Sciatic nerve (tissue), 2 donors: Measurements from ENCODE around the gene SERPINA3. TPM values are rescaled to one million over a fixed set of nuclear protein-coding genes. Genes with fewer than 3 reads are reported as not detected.

Source experiments
- ATAC-seq: fragments of 200-7000 bp; cut with Tn5 transposase; one replicate; pipeline ENCODE4 v1.9.1; 2020; ENCODE audit warnings: mild to moderate bottlenecking, moderate library complexity
- DNase-seq: peaks from one replicate; pipeline ENCODE4 v3.0.0-alpha.2; 2020; ENCODE audit warnings: low spot score
- intact Hi-C: fragments of 100-400 bp; cut with DNase I; formaldehyde crosslinking; loops from one replicate; pipeline ENCODE4 v1.14.2; 2022
- total RNA-seq: library from RNA; stranded (reverse); fragmentation: NEBNext Ultra II Directional; extraction: Animal tissue kit (Norgen Biotek cat#: 25700); gene quantifications from one replicate; pipeline ENCODE4 v1.2.1, GENCODE V29; 2021
- donor health status: DM: no; HTN: no; CAD: no.
- donor health status: DM: no; HTN: no; CAD: no.

The SERPINA3 gene
- total RNA-seq, 1 donor from 2014 or later = 77.1 TPM

DNA sequence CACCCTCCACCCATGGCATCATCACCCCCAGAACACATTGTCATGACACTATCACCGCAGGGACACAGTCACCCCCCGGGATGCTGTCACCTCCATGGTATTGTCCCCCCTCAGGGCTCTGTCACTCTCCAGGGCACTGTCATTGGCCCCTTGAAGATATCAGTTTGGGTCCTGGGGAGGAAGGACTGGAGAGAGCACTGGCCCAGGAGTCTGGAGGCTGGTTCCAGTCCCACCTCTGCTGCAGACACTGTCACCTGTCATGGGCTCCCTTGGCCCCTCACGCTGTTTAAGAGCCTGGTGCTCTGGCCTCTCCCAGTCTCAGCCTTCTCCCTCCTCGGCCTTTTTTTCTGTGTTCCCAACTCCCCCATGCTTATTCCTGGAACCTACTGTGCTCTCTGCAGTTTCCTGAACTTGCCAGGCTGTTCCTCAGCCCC, 31.9 kb downstream of the SERPINA3 start:
- intact Hi-C loops = no loop called here
- ATAC-seq (no peak), DNase-seq (no peak)

DNA sequence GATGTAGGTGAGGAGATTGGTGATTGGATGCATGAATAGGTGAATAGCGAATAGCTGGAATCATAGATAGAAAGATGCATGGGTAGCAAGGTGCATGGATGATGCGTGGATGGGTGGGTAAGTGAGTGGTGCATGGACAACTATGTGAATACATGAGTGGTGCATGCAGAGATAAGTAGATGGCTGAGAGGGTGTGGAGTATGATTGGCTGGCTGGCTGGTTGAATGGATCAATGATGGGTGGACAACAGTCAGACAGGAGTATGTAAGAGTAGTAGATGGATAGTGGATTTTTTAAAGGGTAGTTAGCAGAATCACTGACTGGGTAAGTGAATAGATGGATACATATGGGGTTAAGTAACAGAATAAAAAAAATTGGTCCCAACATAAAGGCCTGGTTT, 33.9 kb downstream of the SERPINA3 start:
- DNase-seq = no peak

DNA sequence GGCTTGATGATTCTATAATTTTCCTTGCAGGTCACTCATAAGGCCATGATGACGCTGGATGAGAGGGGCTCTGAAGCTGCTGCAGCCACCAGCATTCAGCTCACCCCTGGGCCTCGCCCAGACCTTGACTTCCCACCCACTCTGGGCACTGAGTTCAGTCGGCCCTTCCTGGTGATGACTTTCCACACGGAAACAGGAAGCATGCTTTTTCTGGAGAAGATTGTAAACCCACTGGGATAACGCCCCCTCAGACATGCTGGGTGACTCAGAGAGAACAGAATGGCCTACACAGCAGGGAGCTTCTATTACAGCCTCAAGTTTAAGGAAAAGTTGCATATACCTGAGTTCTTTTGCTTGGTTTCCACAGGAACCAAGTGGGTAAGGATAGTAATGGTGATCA, 34.3 kb downstream of the SERPINA3 start:
- ATAC-seq (no peak), DNase-seq (no peak)
- intact Hi-C loops = no loop called here

More for the DNA sequence above, 33.9 kb downstream of the SERPINA3 start:
- no peak for ATAC-seq
- intact Hi-C loops = no loop called here

DNA sequence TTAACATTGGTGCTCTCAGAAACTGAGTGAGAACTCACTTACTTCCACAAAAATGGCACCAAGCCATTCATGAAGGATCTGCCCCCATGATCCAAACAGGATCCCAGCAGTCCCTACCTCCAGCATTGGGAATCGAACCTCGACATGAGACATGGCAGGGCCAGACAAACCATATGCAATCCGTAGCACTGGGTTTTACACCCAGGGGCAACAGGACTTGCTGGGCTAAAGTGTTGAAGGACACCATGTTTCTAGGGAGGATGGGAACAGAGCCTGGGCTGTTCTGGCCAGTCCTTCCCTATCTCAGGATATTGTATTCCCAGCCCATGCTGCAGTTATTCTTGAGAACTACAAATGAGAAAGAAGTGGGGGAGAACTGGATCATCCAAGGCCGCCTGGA, 36.6 kb downstream of the SERPINA3 start:
- no peak for ATAC-seq
- no peak for DNase-seq
- intact Hi-C loops = no loop called here

DNA sequence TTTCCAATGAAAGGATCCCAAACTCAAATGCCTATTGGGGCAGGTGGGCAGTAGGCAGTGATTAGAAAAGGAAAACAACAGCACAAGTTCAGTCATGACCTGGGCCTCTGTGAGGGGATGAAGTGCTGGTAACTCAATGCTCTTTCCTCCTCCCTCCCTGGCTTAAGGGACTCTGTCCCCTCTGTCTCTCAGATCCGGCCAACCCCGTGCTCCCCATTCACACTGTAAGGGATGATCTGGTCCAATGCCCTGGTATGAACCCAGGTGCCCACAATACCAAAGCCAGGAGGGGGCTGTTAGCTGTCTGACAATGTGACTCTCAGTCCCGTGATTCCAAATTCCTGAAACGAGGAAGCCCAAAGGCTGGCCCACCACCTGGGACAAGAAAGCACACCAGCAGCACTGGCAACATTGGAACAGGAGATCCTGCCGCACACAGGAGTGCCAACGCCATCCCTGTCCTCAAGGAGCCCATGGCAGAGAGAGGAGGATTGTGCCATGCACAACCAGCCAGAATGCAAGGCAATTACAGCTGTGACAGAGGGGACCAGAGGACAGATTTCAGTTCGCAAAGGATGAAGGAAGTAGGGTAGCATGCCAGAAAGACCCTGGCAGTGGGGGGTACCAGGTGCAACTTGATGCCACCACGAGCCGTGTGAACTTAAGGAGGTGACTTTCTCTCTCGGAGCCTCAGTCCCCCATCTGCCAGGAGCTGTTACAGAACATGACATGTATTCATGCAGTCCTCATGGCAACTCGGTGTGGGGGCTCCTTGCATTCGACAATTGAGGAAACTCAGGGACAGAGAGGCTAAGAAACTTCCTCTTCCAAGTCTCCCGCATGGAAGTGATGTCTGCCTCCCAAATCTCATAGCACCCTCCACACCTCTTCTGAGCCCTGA, 37.6 kb downstream of the SERPINA3 start:
- no peak for DNase-seq
- intact Hi-C loops = no loop called here
- ATAC-seq = no peak

DNA sequence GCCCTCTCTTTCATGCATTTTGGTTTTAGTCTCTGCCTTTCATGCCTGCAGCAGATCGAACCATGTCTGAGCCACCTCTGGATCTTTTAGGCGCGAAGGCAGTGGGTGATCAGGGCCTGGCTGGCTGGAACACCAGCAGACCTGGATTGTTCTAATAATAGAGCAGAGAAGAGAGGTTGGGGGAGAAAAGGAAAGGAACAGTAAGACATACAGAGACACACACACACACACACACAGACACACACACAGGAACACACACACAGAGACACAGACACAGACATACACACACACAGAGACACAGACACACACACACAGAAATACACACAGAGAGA, 38.2 kb downstream of the SERPINA3 start:
- intact Hi-C loops = no loop called here
- no peak for DNase-seq
- no peak for ATAC-seq

DNA sequence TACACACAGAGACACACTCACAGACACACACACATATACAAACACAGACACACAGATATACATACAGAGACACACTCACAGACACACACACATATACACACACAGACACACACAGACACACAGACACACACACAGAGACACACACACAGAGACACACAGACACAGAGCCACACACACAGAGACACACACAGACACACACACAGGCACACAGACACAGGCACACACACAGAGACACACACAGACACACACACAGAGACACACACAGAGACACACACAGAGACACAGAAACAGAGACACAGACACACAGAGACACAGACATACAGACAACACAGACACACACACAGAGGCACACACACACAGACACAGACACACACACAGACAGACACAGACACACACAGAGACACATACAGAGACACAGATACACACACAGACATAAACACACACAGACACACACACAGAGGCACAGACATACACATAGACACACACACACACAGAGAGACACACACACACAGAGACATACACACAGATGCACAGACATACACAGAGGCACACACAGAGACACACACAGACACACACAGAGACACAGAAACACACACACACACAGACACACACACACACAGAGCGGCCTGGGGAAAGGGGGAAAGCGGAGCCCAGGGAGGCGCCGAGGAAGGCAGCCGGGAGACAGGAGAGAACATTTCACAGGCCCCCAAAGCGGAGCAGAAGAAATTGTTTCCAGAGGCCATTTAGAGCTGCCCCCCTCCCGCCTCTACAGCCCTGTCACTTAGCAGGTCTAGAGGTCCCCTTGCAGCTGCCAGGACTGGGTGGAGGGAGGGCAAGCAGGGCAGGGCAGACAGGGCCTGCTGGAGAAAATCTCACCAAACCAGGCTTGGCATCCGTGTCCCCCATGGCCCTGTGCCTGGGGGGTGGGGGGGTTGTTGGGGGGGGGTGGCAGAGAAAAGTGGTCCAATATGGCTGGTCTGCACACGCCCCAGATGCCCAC, 38.9 kb downstream of the SERPINA3 start:
- no peak for DNase-seq

GRCh38 chr14:94653321-94653720, 41.1 kb downstream of the SERPINA3 start:
- intact Hi-C loops = no loop called here
- DNase-seq (no peak), ATAC-seq (no peak)

More for the DNA sequence above, 38.9 kb downstream of the SERPINA3 start:
- ATAC-seq = no peak
- intact Hi-C loops = no loop called here

GRCh38 chr14:94654071-94654861, 42.1 kb downstream of the SERPINA3 start:
- DNase-seq (no peak), ATAC-seq (peak; percentile 74)
- intact Hi-C loops = no loop called here

DNA sequence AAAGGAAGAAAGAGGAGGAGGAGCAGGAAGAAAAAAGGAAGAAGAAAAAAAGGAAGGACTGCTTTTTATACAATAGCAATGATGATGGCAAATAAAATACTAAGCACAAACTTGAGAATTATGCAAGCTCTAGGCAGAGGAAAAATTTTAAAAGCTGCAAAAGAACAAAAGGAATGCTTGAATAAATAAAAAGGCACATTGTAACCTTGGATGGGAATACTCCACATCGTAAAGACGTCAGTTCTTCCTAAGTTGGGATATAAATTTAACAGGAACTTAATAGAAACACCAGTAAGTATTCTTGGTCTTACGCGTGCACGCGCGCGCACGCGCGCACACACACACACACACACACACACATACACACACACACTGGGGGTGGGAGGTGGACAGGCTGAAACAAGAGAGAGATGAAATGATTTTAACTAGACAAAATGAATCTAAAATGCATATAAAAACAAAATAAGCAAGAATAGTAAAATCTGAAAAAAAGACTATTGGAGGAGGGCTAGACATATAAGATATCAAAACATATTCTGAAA, 43.0 kb downstream of the SERPINA3 start:
- ATAC-seq (peak; percentile 75), DNase-seq (no peak)
- intact Hi-C loops = no loop called here

GRCh38 chr14:94656043-94656442, 43.9 kb downstream of the SERPINA3 start:
- ATAC-seq = no peak
- no peak for DNase-seq
- intact Hi-C loops = no loop called here

- no peak for ATAC-seq
- intact Hi-C loops = no loop called here
- no peak for DNase-seq
Observed at GRCh38 chr14:94659256-94659655, 47.1 kb downstream of the SERPINA3 start.

- no peak for DNase-seq
- no peak for ATAC-seq
Observed at GRCh38 chr14:94659901-94660300, 47.7 kb downstream of the SERPINA3 start.

GRCh38 chr14:94660306-94660946, 48.2 kb downstream of the SERPINA3 start:
- intact Hi-C loops = no loop called here
- ATAC-seq (no peak), DNase-seq (no peak)

More at GRCh38 chr14:94659901-94660300, 47.7 kb downstream of the SERPINA3 start:
- intact Hi-C loops = no loop called here

DNA sequence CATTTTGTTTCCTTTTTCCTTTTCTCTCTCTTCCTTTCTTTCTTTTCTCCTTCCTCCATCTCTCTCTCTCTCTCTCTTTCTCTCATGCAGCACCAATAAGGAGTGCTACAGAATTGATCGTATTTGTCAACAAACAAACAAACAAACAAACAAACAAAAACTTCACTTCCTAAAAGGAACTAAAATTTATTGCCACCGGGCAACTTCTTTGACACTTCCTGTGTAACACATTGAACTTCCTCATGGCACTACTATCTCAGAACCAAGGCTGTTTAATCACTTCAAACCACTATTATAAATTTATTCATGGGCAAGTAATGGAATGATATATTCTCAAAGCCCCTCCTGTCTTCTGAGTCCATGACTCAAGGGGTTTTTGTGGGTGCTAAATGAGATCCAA, 51.3 kb downstream of the SERPINA3 start:
- intact Hi-C loops = no loop called here
- ATAC-seq (no peak), DNase-seq (no peak)

DNA sequence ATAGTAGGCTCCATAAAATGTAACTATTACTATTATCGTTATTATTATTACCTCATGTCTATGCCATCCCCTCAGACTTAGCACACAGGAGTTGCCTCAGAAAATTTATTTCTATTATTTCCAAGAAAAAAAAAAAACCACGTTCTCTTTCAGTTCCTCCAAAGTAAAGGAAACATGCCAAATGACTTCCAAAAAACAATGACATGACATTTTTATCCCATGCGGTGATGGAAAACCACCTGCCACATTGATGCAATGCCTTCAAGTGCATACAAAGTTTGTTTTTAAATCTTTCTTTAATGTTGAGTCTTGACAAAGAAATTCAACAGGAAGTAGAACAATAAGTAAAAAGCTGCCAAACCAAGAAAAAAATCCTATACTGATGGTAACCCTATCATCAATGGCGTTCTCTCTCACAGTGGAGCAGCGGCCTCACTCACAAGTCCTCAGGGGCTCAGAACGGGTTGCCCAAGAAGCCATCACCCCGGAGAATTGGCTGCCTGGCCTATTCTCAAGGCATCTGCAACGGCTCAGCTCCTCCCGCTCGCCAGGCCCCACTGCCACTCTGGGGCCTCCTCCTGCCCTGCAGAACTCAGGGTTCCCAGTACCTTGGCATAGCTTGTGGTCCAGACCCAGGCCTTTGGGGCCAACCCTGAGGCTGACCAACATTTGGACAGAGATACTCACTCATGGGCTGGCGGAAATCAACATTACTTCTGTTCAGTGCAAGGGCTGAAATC, 51.9 kb downstream of the SERPINA3 start:
- peak; percentile 58 for ATAC-seq
- DNase-seq = no peak
- intact Hi-C loops = no loop called here

GRCh38 chr14:94665121-94665520, 52.9 kb downstream of the SERPINA3 start:
- ATAC-seq = peak; percentile 96
- intact Hi-C loops = no loop called here
- no peak for DNase-seq

GRCh38 chr14:94665544-94665943, 53.4 kb downstream of the SERPINA3 start:
- DNase-seq = no peak
- ATAC-seq = no peak
- intact Hi-C loops = no loop called here
